ENCODE results near the gene KCTD17.

KCTD17 gene

GRCh38 chr22:37021041-37021440, 30.5 kb upstream of the KCTD17 start:
- DNase-seq (ENCODE audit: low spot score), result no peak

- DNase-seq (ENCODE audit: low spot score), result peak; percentile 58
Measured at GRCh38 chr22:37021710-37022482, 29.6 kb upstream of the KCTD17 start.

DNA sequence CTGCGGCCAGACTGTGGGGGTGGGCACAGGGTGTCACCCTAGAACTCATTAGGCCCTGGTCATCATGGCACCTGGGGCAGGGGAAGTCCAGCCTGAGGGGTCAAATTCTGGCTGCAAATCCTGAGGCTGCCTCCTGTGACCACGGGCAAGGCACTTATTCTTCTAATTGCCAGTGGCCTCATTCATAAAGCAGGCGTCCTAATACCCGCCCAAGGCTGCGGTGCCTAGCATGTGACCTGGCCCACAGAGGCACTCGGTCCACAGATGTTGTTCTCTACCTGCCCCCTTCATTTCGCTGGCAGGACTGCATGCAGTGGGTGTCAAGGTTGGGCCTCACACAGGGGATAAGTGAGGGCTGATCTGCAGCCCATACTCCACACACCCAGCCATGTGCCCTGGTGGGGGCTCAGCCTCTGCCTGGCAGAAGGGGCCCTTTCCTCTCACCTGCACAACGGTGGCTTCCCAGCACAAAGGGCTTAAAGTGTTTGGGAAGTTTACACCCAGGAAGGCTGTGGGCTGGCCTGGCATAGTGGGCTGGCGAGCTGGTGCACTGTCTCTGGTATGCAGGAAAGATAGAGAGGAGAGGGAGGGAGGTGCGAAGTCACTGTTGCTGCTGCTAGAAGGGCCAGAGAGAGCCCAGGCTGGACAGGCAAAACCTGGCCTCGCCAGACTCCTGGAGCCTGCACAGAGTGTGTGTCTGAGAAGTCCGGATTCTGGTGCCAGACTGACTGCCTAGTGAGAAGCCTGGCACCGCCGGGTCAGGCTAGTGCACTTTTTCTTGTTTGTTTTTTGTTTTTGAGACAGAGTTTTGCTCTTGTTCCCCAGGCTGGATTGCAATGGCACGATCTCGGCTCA, 28.8 kb upstream of the KCTD17 start:
- DNase-seq (ENCODE audit: low spot score), result no peak

- DNase-seq (ENCODE audit: low spot score), result no peak
Measured at GRCh38 chr22:37023743-37024338, 27.7 kb upstream of the KCTD17 start.

DNA sequence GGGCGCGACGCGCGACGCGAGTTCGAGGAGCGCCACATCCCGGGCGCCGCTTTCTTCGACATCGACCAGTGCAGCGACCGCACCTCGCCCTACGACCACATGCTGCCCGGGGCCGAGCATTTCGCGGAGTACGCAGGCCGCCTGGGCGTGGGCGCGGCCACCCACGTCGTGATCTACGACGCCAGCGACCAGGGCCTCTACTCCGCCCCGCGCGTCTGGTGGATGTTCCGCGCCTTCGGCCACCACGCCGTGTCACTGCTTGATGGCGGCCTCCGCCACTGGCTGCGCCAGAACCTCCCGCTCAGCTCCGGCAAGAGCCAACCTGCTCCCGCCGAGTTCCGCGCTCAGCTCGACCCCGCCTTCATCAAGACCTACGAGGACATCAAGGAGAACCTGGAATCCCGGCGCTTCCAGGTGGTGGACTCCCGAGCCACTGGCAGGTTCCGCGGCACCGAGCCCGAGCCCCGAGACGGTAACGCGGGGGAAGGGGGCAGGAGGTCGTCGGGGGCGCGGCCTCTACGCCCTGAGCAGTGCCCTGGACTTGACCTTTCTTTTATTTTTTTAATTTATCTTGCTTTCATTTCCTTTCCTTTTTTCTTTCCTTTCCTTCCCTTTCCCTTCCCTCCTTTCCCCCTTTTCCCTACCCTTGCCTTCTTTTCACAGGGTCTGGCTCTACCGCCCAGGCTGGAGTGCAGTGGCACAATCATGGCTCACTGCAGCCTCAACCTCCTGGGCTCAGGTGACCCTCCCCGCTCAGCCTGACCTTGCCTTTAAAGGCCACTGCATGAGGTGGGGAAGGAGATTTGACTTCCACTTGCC, 27.0 kb upstream of the KCTD17 start:
- DNase-seq (ENCODE audit: low spot score), result no peak

DNA sequence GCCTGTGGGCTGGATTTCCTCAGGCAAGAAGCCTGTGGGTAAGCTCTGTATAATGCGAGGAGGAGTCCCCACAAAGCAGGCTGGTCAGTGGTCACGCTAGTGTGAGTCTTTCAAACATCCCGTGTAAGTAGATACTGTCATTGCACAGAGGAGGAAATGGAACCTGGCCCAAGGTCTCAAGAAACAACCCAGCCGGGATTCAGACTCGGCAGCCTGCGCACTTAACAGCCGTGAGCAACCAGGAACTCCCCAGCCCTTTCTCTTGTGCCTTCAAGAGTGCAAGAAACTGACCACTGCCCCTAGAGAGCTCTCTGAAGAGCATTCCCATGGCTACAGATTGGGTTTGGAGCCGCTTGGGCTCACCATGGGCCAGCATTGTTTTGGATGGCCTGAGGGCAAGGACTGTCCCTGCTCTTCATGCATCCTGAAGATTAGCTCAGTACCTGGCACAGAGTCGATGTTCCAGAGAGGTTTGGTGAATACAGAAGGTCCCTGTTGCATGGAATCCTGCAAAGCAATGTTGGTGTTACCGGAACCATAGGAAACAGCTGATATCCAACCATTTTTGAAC, 26.0 kb upstream of the KCTD17 start:
- no peak for DNase-seq (ENCODE audit: low spot score)

- DNase-seq (ENCODE audit: low spot score), result no peak
Measured at GRCh38 chr22:37026325-37026724, 25.2 kb upstream of the KCTD17 start.

DNA sequence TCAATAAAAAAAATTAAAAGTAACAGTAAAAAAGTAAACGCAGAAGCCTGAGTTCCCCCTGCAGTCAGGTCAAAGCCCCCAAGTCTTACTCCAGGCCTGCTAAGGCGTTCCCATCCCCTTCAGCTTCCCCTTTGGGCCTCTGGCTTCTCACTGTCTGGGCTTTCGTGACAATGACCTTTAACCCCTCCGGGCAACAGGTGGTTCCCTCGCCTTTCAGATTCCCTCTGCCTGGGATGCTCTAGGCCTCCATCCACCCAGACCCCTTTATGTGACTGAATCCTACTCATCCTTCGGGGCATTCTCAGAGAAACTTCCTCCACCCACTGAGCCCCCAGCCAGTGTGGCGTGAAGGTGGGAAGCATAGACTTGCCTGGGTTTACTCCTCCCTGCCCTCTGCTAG, 24.0 kb upstream of the KCTD17 start:
- DNase-seq (ENCODE audit: low spot score), result no peak

- DNase-seq (ENCODE audit: low spot score), result no peak
Measured at GRCh38 chr22:37028692-37029674, 22.6 kb upstream of the KCTD17 start.

- no peak for DNase-seq (ENCODE audit: low spot score)
Measured at GRCh38 chr22:37030560-37031281, 20.8 kb upstream of the KCTD17 start.

DNA sequence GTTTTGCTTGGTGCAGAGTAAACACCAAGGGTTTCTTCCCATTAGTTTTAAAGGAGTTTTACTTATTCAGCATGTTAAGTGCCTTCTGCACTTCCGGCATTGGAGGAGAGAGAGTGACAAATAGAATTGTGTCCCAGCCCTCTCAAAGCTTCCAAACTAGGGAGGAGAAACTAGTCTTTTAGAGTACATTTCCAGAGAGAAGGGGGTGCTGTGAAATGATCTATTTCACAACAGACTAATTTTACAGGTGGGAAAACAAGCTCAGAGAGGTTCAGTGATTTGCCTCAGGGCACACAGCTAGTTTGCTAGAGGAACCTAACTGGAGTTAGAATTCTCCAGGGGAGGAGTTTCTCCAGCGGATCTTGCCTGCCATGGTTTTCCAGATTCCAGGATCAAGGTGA, 19.4 kb upstream of the KCTD17 start:
- DNase-seq (ENCODE audit: low spot score), result no peak

GRCh38 chr22:37032535-37033460, 18.7 kb upstream of the KCTD17 start:
- no peak for DNase-seq (ENCODE audit: low spot score)

GRCh38 chr22:37033605-37034430, 17.7 kb upstream of the KCTD17 start:
- no peak for DNase-seq (ENCODE audit: low spot score)

GRCh38 chr22:37036655-37037377, 14.7 kb upstream of the KCTD17 start:
- no peak for DNase-seq (ENCODE audit: low spot score)

- no peak for DNase-seq (ENCODE audit: low spot score)
Measured at GRCh38 chr22:37037669-37038068, 13.9 kb upstream of the KCTD17 start.

DNA sequence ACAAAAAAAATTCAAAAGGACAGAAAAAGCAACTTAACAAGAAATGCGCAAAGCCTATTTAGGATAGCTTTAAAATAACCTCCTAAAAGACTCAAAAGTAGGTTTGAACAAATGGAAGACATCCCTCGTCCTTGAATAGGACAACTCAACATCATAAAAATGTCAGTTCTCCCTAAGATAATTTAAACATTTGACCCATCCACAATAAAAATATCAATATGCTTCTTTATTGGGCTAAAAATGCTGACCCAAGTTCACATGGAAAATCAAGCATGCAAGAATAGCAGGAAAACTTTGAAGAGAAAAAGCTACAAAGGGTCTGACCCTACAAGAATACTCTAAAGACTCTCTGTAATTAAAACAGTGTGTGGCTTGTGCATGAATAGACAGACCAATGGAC, 12.1 kb upstream of the KCTD17 start:
- no peak for DNase-seq (ENCODE audit: low spot score)

DNA sequence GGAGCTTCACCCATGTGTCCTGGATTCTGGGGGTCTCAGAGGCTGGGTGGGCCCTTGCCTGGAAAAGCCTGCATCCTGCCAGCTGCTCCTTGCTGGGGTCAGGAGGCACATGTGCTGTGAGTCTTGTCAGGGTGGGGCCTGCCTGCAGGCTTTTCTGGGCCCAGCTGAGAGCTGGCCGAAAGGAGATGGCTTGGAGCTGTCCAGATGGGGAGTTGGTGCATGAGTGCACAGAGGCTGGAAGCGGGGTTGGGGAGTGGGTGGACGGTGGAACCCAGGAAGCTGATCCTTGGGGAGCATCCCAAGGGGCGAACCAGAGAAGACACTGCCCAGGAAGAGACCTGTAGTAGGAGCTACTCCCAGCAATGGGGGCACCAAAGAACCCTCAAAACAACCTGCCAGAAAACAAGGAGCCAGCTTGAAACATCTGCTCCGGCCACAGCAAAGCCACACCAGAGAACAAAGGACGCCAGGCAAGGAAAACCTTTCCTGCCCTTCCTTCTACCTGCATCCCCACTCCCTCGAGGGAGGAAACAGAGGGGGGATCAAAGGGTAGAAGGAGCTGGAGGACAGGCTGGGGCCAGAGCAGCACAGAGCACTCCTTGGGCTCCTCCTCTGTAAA, 8.2 kb upstream of the KCTD17 start:
- no peak for DNase-seq (ENCODE audit: low spot score)
